Spleen (tissue), 7 donors: ENCODE data around the gene NEURL4.

Source experiments
- POLR2A ChIP-seq, 3 donors: fragments of 450-650 bp; IDR thresholded peaks; one replicate each; pipeline ENCODE4 v1.5.1; 2017; ENCODE audit warnings: antibody characterized with exemption in 3 of 3, mild to moderate bottlenecking in 1 of 3
- POLR2AphosphoS5 ChIP-seq, 3 donors: sonication (generic); formaldehyde crosslinking; IDR thresholded peaks; one replicate each; pipeline ENCODE4 v1.5.1; 2017; ENCODE audit warnings: antibody characterized with exemption in 3 of 3
- TF ChIP-seq, protein P1 (sequence below), 11 experiments: fragments of 200-600 bp in 7 of 11; fragments of 450-650 bp in 4 of 11; sonication (generic) in 4 of 11; IDR thresholded peaks in 8 of 11; conservative IDR thresholded peaks in 3 of 11; 1 replicate in 7 of 11; 2 replicates in 4 of 11; pipeline versions ENCODE4 v1.4.0 to v1.8.0; 2016 to 2021; ENCODE audit warnings: antibody characterized with exemption in 11 of 11, inconsistent platforms in 4 of 11, mild to moderate bottlenecking in 1 of 11
- donor health status: DM: no; HTN: no; CAD: no; lungs with moderate emphysema.
- donor health status: DM: no; HTN: no; CAD: no.
- donor health status: DM: no; HTN: no; CAD: no.

GRCh38 chr17:7304179-7304578 is 25.0 kb downstream of the NEURL4 start:
- TF ChIP-seq, protein P1, sequence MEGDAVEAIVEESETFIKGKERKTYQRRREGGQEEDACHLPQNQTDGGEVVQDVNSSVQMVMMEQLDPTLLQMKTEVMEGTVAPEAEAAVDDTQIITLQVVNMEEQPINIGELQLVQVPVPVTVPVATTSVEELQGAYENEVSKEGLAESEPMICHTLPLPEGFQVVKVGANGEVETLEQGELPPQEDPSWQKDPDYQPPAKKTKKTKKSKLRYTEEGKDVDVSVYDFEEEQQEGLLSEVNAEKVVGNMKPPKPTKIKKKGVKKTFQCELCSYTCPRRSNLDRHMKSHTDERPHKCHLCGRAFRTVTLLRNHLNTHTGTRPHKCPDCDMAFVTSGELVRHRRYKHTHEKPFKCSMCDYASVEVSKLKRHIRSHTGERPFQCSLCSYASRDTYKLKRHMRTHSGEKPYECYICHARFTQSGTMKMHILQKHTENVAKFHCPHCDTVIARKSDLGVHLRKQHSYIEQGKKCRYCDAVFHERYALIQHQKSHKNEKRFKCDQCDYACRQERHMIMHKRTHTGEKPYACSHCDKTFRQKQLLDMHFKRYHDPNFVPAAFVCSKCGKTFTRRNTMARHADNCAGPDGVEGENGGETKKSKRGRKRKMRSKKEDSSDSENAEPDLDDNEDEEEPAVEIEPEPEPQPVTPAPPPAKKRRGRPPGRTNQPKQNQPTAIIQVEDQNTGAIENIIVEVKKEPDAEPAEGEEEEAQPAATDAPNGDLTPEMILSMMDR (IDR thresholded peaks at IDR 0.05 in 8 of 11, conservative IDR thresholded peaks at IDR 0.05 in 3 of 11) = no peak
- TF ChIP-seq POLR2A (IDR thresholded peaks at IDR 0.05) = no peak
- no peak for TF ChIP-seq POLR2AphosphoS5 (IDR thresholded peaks at IDR 0.05)
